IMR-90 (cell line): ENCODE results near the gene ARHGAP31.

Experiments
- CTCF ChIP-seq: conservative IDR thresholded peaks from 2 replicates; pipeline ENCODE4 v1.5.1; 2012; ENCODE audit warnings: mild to moderate bottlenecking, low read depth, low read length, improper control_type of control experiment
- MAZ ChIP-seq: IDR thresholded peaks from 2 replicates; pipeline ENCODE4 v1.6.1; 2012; ENCODE audit warnings: low read depth, mild to moderate bottlenecking, low read length, improper control_type of control experiment, moderate library complexity, borderline replicate concordance
- RAD21 ChIP-seq: IDR thresholded peaks from 2 replicates; pipeline ENCODE4 v1.6.1; 2012; ENCODE audit warnings: low read length, improper control_type of control experiment
- USF2 ChIP-seq: fragments of 150-350 bp; IDR thresholded peaks from 2 replicates; pipeline ENCODE4 v1.6.1; 2017; ENCODE audit warnings: mild to moderate bottlenecking, antibody characterized with exemption, low read length, low read depth

GRCh38 chr3:119310071-119310470 lies 15.9 kb downstream of the ARHGAP31 start:
- TF ChIP-seq CTCF = no peak
- 0 out of 2 replicates have a peak, but pooled peaks have one; percentile 3 for TF ChIP-seq RAD21
- no peak for TF ChIP-seq MAZ
- TF ChIP-seq USF2 = no peak
